ENCODE data around the gene NTRK3. TPM values are rescaled to one million over a fixed set of nuclear protein-coding genes. Genes with fewer than 3 reads are reported as not detected.

The NTRK3 gene
- total and polyA plus RNA-seq, 2 of the 8 experiments (the other 6 are each of a cell fraction or from before 2014, with no cell fraction given) = 4.5 to 6.8 TPM

- TF ChIP-seq, protein P1, sequence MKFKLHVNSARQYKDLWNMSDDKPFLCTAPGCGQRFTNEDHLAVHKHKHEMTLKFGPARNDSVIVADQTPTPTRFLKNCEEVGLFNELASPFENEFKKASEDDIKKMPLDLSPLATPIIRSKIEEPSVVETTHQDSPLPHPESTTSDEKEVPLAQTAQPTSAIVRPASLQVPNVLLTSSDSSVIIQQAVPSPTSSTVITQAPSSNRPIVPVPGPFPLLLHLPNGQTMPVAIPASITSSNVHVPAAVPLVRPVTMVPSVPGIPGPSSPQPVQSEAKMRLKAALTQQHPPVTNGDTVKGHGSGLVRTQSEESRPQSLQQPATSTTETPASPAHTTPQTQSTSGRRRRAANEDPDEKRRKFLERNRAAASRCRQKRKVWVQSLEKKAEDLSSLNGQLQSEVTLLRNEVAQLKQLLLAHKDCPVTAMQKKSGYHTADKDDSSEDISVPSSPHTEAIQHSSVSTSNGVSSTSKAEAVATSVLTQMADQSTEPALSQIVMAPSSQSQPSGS (IDR thresholded peaks at IDR 0.05; ENCODE audit: low read length) = no peak
- no peak for TF ChIP-seq HDAC2 (IDR thresholded peaks at IDR 0.05; ENCODE audit: borderline replicate concordance in 1 of 2, low read depth in 2 of 2, low read length in 2 of 2)
- TF ChIP-seq HDAC6 (IDR thresholded peaks at IDR 0.05; ENCODE audit: low read depth, low read length) = no peak
- TF ChIP-seq TAF1 (IDR thresholded peaks at IDR 0.05; ENCODE audit: low read depth, low read length) = no peak
- TF ChIP-seq ATF3 (IDR thresholded peaks at IDR 0.05; ENCODE audit: insufficient read depth, low read depth, low read length) = no peak
- no peak for TF ChIP-seq GTF2F1 (IDR thresholded peaks at IDR 0.05; ENCODE audit: borderline replicate concordance, low read depth, low read length)
- TF ChIP-seq ZNF274 (IDR thresholded peaks at IDR 0.05; ENCODE audit: borderline replicate concordance, extremely low read depth, low read length) = no peak
Observed at GRCh38 chr15:88014454-88015160, 241.9 kb downstream of the NTRK3 start (continued).
